SK-N-SH (cell line): ENCODE measurements around the gene COLEC12.

ENCODE experiments used
- CHD2 ChIP-seq: fragments of 150-350 bp; IDR thresholded peaks from 2 replicates; pipeline ENCODE4 v1.6.1; 2018; ENCODE audit warnings: low read length; ENCODE audit not compliant: partially characterized antibody
- CTCF ChIP-seq: fragments of 200-600 bp; sonication (generic); IDR thresholded peaks from 2 replicates; pipeline ENCODE4 v1.6.1; 2017; ENCODE audit warnings: antibody characterized with exemption, mild to moderate bottlenecking, moderate library complexity
- EP300 ChIP-seq, 2 experiments: IDR thresholded peaks; 2 replicates each; pipeline versions ENCODE4 v1.4.0 to v1.6.1; 2012; ENCODE audit warnings: borderline replicate concordance in 1 of 2, low read depth in 1 of 2, low read length in 1 of 2
- EZH2phosphoT487 ChIP-seq: fragments of 200-600 bp; sonication (generic); IDR thresholded peaks from 2 replicates; pipeline ENCODE4 v1.6.1; 2017; ENCODE audit warnings: low read depth, mixed run types, mild to moderate bottlenecking, antibody characterized with exemption, moderate library complexity, borderline replicate concordance
- MAX ChIP-seq: IDR thresholded peaks from 2 replicates; pipeline ENCODE4 v1.4.0; 2012; ENCODE audit warnings: low read depth
- POLR2AphosphoS5 ChIP-seq: IDR thresholded peaks from 2 replicates; pipeline ENCODE4 v1.6.1; 2012; ENCODE audit warnings: low read depth, low read length
- RAD21 ChIP-seq: IDR thresholded peaks from 2 replicates; pipeline ENCODE4 v1.6.1; 2012; ENCODE audit warnings: mild to moderate bottlenecking, low read length
- RFX5 ChIP-seq: IDR thresholded peaks from 2 replicates; pipeline ENCODE4 v1.6.1; 2012; ENCODE audit warnings: mild to moderate bottlenecking, improper control_type of control experiment, low read length
- SIN3A ChIP-seq: IDR thresholded peaks from 2 replicates; pipeline ENCODE4 v1.6.1; 2012; ENCODE audit warnings: low read depth, mild to moderate bottlenecking, low read length, moderate library complexity, borderline replicate concordance
- SMC3 ChIP-seq: IDR thresholded peaks from 2 replicates; pipeline ENCODE4 v1.6.1; 2012; ENCODE audit warnings: low read depth, low read length, improper control_type of control experiment
- TCF12 ChIP-seq: IDR thresholded peaks from 2 replicates; pipeline ENCODE4 v1.4.0; 2012
- YY1 ChIP-seq: IDR thresholded peaks from 2 replicates; pipeline ENCODE4 v1.4.0; 2012; ENCODE audit warnings: low read depth, mild to moderate bottlenecking

DNA sequence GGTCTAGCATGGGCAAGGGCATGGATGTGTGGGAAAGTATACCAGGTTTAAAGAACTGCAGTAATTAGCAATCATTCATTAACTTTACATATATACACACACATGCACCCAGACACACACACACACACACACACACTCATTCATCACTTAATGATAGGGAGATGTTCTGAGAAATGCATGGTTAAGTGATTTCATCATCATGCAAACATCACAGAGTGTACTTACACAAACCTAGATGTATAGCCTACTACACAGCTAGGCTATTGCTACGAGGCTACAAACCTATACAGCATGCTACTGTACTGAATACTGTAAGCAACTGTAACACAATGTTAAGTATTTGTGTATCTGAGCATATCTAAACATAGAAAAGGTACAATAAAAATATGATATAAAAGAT is 83.6 kb downstream of the COLEC12 start:
- no peak for TF ChIP-seq CTCF
- TF ChIP-seq SMC3, result no peak
- TF ChIP-seq MAX, result no peak
- TF ChIP-seq EZH2phosphoT487, result no peak
- no peak for TF ChIP-seq POLR2AphosphoS5
- no peak for TF ChIP-seq EP300 (IDR thresholded peaks at IDR 0.05; ENCODE audit: borderline replicate concordance in 1 of 2, low read depth in 1 of 2, low read length in 1 of 2)
- no peak for TF ChIP-seq SIN3A
- no peak for TF ChIP-seq YY1
- no peak for TF ChIP-seq RAD21
- no peak for TF ChIP-seq TCF12
- TF ChIP-seq RFX5, result no peak
- TF ChIP-seq CHD2, result no peak
